G401 (cell line): ENCODE results near the gene NDUFB3. TPM values are rescaled to one million over a fixed set of nuclear protein-coding genes. Genes with fewer than 3 reads are reported as not detected.
"Not testable (repeated sequence)": the region's sequence is repeated elsewhere in the genome, so short reads cannot be mapped to it uniquely, and the experiment has no call there.

Experiments
- DNase-seq: peaks from one replicate; pipeline ENCODE4 v3.0.0-alpha.2; 2015; ENCODE audit warnings: low spot score
- in situ Hi-C: cut with HindIII; loops from 2 replicates; pipeline ENCODE4 v1.10.0; 2016; ENCODE audit warnings: low sequenced_read_pairs, mixed read lengths
- total RNA-seq: library from RNA; depleted of rRNA; stranded (reverse); fragments of >200 nt; shearing (Covaris generic); gene quantifications from 2 replicates; pipeline ENCODE4 v1.2.3, GENCODE V29; 2014

NDUFB3 gene
- total RNA-seq, 1 experiment from 2014 or later, result 78.6 TPM

DNA sequence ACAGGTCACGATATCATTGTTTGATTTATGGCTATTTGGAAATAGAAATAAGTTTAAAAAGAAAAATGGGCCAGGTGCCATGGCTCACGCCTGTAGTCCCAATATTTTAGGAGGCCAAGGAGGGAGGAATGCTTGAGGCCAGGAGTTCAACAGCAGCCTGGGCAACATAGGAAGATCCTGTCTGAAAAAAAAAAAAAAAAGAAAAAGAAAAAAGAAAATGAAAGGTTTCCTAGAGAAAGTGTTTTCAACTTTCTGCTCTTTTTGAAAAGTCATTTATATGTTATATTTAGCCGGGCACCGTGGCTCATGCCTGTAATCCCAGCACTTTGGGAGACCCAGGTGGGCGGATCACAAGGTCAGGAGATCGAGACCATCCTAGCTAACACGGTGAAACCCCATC, 3.2 kb downstream of the NDUFB3 start:
- in situ Hi-C loops, result no loop called here
- DNase-seq, result no peak

DNA sequence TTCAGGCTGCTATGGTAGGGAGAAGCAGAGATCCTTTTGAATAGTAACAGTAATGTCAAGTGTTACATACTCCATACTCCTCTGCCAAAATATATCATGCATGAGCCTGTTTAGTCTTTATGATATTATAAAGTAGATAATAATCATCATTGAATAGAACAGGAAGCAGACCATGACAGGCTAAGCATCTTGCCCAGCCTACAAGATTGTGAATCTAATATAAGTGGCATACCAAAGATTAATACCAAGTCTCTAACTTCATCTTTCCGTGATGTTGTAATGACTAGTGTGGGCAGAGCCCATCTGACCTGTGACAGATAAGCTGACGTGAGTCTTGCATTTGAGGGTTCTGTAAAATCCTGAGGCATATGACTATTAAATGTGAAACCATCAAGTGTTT, 13.1 kb downstream of the NDUFB3 start:
- in situ Hi-C loops, result no loop called here
- DNase-seq, result no peak

DNA sequence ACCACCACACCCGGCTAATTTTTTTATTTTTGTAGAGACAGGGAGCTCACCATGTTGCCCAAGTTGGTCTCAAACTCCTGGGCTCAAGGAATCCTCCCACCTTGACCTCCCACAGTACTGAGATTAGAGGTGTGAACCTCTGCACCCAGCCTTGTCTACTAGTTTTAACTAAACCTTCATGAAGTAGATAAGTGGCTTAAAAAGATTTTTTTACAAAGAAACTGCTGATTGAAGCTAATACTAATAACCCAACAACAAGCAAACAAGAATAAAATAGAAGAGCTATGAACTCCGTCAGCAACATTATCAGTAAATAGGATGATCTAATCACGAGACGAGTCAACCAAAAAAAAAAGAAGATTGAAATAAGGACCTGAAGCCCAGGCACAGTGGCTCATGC, 18.8 kb downstream of the NDUFB3 start:
- in situ Hi-C loops, result no loop called here
- no peak for DNase-seq

DNA sequence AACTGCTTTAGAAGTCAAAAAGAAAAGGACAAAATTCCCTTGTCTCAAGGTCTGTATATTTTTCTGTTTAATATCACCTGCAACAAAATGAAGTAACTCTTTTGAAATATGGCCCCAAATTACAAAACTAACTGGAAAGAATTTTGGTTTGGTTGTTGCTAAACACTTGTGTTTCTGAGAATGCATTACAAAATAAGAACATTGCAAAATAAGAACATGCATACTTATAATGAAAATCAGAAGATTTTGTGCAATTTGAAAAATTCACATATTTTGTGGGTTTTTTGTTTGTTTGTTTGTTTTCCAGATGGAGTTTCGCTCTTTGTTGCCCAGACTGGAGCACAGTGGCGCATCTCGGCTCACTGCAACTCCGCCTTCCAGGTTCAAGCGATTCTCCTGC, 21.8 kb downstream of the NDUFB3 start:
- DNase-seq, result no peak
- in situ Hi-C loops, result no loop called here

DNA sequence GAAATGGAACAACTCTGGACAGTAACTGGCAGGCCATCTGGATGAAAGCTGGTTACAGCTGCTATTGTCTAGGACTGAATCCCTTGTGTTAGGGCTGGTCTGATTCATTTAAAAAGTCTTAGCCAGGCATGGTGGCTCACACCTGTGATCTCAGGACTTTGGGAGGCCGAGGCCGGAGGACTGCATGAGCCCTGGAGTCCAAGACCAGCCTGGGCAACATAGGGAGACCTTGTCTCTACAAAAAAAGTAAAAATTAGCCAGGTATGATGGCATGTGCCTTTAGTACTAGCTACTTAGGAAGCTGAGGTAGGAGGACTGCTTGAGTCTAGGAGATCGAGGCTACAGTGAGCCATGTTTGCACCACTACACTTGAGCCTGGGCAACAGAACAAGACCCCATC, 28.7 kb downstream of the NDUFB3 start:
- no peak for DNase-seq
- in situ Hi-C loops, result no loop called here

DNA sequence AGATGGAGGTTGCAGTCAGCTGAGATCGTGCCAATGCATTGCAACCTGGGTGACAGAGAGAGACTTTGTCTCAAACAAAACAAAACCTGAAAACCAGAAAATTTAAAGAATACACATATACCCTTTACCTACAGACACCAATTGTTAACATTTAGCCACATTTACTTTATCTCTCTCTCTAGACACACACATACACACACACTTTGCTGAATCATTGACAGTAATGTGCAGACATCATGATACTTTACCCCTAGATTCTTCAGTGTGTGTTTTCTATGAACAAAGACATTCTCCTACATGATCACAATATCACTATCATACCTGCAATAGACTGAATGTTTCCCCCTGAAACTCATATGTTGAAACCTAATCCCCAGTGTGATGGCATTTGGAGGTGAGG, 34.0 kb downstream of the NDUFB3 start:
- no peak for DNase-seq
- in situ Hi-C loops, result no loop called here

DNA sequence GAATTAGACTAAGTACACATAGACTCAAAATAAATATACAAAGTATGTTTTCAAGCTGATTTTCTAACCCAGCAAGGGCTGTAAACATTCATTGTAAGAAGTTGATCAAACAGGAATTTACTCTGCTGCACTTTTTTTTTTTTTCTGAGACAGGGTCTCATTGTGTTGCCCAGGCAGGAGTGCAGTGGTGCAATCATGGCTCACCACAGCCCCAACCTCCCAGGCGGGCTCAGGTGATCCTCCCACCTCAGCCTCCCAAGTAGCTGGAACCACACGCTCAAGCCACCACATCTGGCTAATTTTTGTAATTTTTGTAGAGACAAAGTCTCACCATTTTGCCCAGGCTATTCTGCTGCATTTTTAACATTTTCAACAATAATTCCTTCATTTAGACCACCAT, 35.8 kb downstream of the NDUFB3 start:
- DNase-seq, result no peak
- in situ Hi-C loops, result no loop called here

DNA sequence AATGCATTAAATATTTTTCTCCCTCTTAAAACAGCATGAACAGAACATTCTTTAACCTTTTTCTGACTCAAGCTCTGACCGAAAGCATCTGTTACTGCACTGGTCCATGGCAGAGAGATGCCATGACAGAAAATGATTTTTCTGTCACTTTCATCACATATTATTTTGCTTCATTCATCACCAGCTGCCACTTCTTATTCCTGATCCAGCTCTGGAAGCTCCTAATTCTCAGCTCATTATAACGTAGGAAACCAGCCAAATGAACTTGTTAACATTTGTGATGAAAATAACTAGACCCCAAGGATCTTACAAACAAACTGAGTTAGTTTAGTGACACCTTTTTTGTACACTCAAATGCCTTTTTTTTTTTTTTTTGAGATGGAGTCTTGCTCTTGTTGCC, 36.5 kb downstream of the NDUFB3 start:
- DNase-seq, result peak; percentile 67
- in situ Hi-C loops, result no loop called here

DNA sequence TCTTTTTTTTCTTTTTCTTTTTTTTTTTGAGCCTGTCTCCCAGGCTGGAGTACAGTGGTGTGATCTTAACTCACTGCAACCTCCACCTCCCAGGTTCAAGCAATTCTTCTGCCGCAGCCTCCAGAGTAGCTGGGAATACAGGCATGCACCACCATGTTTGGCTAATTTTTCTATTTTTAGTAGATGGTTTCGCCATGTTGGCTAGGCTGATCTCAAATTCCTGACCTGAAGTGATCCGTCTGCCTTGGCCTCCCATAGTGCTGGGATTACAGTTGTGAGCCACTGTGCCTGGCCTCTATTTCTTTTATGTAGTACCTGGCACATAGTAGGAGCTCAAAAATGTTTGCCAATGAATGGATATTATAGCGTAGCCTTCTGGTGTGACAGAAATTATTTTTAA, 37.4 kb downstream of the NDUFB3 start:
- no peak for DNase-seq
- in situ Hi-C loops, result no loop called here

DNA sequence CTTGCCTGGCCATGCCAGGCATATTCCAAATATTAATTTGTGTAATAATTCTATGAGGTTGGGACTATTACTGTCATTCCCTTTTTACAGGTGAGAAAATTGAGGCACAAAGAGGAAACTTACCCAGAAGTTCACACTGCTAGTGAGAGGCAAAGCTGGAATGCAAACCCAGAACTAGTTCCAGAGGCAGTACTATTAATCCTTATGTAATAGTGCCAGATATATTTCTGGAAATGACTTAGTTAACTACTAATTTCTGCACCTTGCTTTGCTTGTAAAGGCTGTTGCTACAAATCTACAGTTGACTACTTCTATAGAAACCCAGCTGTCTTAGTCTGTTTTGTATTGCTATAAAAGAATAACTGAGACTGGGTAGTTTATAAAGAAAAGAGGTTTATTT, 38.8 kb downstream of the NDUFB3 start:
- no peak for DNase-seq
- in situ Hi-C loops, result no loop called here

DNA sequence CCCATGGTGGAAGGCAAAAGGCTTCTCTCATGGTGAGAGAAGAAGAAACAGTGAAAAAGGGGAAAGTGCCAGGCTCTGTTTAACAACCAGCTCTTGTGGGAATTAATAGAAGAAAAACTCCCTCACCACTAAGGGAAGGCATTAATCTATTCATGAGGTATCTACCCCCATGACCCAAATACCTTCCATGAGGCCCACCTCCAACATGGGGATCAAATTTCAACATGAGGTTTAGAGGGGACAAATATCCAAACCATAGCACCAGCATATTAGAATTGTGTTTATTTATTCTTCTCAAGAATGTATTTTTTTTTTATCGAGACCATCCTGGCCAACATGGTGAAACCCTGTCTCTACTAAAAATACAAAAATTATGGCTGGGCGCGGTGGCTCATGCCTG, 39.3 kb downstream of the NDUFB3 start:
- in situ Hi-C loops, result no loop called here
- no peak for DNase-seq

DNA sequence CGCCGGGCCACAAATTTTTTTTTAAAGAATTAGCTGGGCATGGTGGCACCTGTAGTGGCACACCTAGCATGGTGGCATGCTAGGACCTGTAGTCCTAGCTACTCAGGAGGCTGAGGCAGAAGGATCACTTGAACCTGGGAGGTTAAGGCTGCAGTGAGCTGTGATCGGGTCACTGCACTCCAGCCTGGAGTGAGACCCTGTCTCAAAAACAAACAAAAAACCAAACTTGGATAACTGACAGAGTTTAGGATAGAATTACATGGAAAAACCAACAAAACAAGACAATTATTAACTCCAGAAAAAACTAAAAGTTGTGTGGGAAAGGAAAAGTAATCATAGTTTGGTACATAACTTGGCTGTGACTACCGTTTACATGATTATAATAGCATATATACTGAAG, 42.5 kb downstream of the NDUFB3 start:
- DNase-seq, result no peak
- in situ Hi-C loops, result no loop called here

DNA sequence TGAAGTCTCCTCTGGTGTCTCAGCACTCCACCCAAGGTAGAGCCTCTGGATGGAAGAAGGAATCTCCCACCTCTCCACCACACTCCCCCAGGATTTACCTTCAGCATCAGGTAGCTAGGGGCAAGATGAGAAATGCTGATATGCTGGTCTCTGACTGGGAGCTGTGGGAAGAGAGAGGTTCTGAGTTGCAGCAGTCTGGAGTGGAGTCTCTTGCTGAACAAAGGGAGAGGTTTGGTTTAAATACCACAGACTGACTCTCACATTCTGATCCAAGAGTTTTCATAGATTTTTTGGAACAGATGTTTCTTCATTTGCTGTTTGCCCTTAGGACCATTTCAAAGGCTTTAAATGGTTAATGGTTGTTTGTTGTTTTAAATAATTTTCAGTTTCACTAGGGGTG, 43.0 kb downstream of the NDUFB3 start:
- in situ Hi-C loops, result no loop called here

DNA sequence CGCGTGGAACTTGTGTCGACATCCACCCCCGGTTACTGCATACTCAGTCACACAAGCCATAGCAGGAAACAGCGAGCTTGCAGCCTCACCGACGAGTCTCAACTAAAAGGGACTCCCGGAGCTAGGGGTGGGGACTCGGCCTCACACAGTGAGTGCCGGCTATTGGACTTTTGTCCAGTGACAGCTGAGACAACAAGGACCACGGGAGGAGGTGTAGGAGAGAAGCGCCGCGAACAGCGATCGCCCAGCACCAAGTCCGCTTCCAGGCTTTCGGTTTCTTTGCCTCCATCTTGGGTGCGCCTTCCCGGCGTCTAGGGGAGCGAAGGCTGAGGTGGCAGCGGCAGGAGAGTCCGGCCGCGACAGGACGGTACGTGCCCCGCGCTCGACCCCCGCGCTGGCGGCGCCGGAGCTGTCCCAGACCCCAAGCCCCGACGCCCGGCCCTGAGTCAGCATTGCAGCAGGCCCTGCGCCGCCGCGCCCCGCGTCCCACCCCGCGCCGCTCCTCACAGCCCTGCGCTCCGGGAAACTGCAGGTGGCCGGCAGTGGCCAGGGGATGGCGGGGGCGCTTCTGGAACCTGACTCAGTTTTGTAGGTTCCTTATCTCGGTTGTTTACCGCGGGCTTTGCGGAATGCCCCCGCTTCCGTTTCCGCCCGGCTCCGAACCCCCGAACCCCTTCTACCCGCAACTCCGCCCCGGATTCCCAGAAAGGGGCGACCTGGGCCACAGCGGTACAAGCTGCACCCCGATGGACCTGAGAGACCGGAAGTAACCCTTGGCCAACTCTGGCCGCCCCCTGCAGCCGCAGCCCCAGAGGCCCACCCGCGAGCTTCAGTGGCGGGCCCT, 44.5 kb downstream of the NDUFB3 start, which contains the start of gene CFLAR:
Gene CFLAR, plus strand, starts transcription at position 50 of the 844 bp plus-strand sequence. CDS start 13,702 bp downstream, outside the sequence.
- DNase-seq, result peak; percentile 78
- in situ Hi-C loops, result no loop called here

More for the DNA sequence above, 43.0 kb downstream of the NDUFB3 start:
- no peak for DNase-seq

DNA sequence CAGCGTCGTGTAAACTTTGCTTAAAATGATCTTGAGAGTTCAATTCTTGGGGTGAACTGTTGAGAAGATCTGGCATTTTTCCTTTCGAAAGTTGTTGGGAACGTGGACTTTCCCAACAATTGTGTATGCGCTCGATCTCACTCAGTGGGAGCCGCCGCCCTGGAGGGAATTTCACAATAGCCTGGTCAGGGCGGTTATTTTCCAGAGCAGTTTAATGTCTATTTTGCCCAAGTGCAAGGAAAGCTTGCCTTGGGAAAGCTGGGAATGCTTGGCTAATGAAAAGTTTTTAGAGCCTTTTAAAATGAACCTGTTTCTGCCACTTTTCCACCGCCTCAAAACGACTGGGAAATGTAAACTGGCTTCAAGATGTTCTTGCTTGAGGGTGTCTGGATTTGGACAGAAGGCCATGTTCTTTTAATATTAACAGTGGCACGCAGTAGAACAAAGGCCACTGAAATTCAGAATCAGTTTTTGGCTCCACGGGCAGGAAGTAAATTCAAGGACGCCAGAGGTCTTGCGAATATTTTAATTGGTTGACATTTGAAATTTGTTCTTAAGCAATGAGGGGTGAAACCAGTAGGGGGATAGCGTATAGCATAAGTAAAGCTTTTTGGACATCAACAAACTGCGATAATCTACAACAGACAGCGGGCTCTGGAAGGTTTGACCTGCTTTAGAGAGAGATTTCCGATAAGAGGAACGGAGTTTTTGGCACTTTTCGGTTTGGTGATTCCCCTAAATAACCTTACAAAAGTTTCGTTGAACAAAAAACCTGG, 45.3 kb downstream of the NDUFB3 start:
- peak; percentile 64 for DNase-seq
- in situ Hi-C loops, result no loop called here

DNA sequence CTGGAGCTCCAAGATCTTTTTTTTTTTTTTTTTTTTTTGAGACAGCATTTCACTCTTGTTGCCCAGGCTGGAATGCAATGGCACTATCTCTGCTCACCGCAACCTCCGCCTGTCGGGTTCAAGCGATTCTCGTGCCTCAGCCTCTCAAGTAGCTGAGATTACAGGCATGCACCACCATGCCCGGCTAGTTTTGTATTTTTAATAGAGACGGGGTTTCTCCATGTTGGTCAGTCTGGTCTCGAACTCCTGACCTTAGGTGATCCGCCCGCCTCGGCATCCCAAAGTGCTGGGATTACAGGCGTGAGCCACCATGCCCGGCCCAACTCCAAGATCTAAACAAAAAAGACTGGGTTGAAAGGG, 45.9 kb downstream of the NDUFB3 start:
- in situ Hi-C loops, DNase-seq: not testable (repeated sequence)

DNA sequence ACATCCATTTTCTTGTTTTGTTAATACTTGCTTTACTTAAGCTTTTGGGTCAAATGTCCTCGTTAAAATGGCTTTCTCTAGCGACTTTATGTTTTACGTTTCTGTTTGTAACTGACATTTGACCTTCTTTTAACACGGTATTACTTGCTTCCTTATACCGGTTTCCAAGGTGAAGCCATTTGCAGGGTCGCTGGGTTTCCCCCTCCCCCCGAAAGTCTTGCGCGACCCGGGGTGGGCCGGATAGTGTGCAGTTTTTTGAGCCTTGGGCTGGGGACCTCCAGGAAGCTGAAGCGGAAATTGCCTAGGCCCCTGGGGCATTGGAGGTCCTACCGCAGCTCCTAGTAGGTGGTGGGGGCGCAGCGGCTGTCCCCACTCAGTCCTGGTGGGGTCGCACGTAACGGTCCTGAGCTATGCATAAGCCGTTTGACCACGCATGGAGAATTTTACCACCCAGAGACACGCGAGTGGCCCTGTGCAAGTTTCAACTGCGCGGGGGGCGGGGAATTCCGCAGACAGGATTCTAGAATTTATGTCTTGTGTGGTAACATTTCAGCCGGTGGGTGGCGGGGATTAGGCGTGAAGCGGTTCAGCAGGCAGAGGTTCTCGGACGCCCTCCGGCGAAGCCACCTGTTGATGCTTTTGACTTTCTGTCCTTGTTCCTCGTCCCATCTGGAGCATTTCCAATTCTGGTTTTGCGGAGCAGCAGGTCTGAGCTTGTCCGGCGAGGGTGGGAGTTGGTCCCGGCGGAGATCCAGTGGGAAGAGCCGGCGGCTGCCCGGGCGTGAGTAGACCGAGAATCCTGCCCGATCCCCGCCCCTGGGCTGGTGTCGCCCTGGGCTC, 46.5 kb downstream of the NDUFB3 start:
- in situ Hi-C loops, result no loop called here
- peak; percentile 85 for DNase-seq

DNA sequence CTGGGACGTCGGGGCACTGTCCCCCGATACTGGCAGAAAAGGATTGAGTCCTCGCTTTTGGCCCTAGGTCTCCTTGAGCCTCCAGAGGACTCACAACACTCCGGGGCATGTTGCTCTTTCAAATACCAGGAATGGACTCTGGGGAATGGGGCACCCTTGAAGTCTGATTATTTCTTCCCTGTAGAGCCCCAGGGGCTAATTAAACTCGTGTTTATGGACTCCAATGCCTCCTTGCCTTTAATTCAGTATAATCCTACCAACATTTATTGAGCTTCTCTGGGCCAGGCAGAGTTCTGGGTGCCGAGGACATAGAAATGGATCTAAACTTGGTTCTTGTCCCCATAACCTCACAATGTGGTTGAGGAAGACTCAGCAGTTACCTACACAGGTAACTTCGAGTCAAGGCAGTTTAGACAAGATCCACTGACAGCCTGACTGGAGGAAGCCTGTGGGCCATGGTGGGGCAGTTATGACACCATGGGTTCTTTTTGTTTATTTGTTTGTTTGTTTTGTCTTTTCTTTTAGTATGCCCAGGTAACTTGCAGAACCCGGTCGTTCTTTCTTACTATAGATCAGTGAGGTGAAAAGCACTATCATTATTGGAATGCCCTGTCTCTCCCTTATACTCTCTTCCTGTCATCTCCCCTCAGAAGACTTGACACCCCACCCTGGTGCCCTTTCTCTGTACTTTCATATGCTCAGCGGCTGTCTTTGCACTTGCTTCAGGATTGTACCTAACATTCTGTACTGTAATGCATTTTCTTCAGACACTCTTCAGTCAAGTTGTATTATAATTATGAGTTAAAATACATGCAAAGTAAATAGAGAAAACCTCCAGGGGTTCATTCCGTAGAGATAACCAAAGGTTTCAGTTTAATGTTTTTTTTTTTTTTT, 47.4 kb downstream of the NDUFB3 start:
- peak; percentile 66 for DNase-seq
- in situ Hi-C loops, result no loop called here

DNA sequence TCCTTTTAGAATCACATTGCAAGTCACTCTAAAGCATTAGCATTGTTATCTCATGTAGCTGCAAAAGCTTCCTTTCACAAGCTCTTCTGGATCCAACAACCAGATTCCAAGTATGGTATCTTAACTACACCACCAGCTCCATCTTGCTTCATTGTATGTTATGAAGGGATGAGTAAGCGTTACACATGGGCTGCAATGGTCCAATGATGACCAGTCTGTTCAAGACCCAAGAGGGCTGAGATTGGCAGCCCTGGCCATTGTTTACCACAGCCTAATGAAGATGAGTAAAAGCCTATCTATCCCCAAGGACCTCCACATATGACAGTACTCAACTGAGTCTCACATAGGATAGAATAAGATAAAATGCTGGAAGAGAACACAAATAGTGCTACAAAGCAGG, 50.5 kb downstream of the NDUFB3 start:
- in situ Hi-C loops, result no loop called here
- no peak for DNase-seq
